HG02571 (cell line): ENCODE measurements around the gene NCOA5.

ENCODE experiments used
- ATAC-seq: cut with Tn5 transposase; IDR thresholded peaks from one replicate; pipeline ENCODE4 v1.9.1; 2021; ENCODE audit warnings: mild to moderate bottlenecking, moderate library complexity; ENCODE audit not compliant: unreplicated experiment

NCOA5 gene

GRCh38 chr20:46021361-46022359 lies 68.1 kb downstream of the NCOA5 start:
- no peak for ATAC-seq

GRCh38 chr20:46020555-46020954 lies 69.2 kb downstream of the NCOA5 start:
- no peak for ATAC-seq

GRCh38 chr20:46018611-46019010 lies 71.2 kb downstream of the NCOA5 start:
- ATAC-seq, result no peak

- no peak for ATAC-seq
Measured at GRCh38 chr20:46018112-46018511, 71.7 kb downstream of the NCOA5 start.

- ATAC-seq, result no peak
Measured at GRCh38 chr20:46017272-46017671, 72.5 kb downstream of the NCOA5 start.

- ATAC-seq, result no peak
Measured at GRCh38 chr20:46014517-46015396, 75.0 kb downstream of the NCOA5 start.

- ATAC-seq, result no peak
Measured at GRCh38 chr20:46013829-46014516, 75.8 kb downstream of the NCOA5 start.

GRCh38 chr20:46013322-46013828 lies 76.4 kb downstream of the NCOA5 start:
- no peak for ATAC-seq

GRCh38 chr20:46012921-46013320 lies 76.8 kb downstream of the NCOA5 start:
- no peak for ATAC-seq

GRCh38 chr20:46011631-46012482 lies 77.9 kb downstream of the NCOA5 start:
- no peak for ATAC-seq
